A673 (cell line): Measurements from ENCODE around the gene RALGAPA2.

Experiments used
- EZH2 ChIP-seq: fragments of 200-600 bp; sonication (generic); IDR thresholded peaks from 2 replicates; pipeline ENCODE4 v1.6.1; 2017; ENCODE audit warnings: borderline replicate concordance, low read depth, mild to moderate bottlenecking, mixed read lengths, antibody characterized with exemption, low read length; ENCODE audit not compliant: poor library complexity, severe bottlenecking
- TF ChIP-seq, protein P1 (sequence below): fragments of 300-800, 200-600 bp; sonication (generic); conservative IDR thresholded peaks from 2 replicates; pipeline ENCODE4 v1.5.1; 2017; ENCODE audit warnings: low read depth, mild to moderate bottlenecking, antibody characterized with exemption, low read length, moderate library complexity, mixed read lengths

DNA sequence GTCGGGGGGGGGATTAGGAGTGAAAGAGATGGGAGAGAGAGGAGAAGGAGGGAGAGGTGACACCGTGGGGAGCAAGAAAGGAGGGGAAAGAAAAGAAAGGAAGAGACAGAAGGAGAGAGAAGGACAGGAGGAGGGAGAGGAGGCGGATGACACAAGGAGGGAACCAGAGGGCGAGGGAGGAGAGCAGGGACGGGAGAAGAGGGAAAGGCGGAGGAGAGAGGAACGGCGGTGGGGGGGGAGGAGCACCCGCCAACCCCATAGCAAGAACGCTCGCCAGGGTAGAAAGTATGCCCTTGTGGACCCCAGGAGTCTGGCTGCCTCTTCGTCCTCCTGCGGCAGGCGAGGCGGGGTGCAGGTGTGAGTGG, 349.0 kb downstream of the RALGAPA2 start:
- TF ChIP-seq EZH2 = no peak
- TF ChIP-seq, protein P1, sequence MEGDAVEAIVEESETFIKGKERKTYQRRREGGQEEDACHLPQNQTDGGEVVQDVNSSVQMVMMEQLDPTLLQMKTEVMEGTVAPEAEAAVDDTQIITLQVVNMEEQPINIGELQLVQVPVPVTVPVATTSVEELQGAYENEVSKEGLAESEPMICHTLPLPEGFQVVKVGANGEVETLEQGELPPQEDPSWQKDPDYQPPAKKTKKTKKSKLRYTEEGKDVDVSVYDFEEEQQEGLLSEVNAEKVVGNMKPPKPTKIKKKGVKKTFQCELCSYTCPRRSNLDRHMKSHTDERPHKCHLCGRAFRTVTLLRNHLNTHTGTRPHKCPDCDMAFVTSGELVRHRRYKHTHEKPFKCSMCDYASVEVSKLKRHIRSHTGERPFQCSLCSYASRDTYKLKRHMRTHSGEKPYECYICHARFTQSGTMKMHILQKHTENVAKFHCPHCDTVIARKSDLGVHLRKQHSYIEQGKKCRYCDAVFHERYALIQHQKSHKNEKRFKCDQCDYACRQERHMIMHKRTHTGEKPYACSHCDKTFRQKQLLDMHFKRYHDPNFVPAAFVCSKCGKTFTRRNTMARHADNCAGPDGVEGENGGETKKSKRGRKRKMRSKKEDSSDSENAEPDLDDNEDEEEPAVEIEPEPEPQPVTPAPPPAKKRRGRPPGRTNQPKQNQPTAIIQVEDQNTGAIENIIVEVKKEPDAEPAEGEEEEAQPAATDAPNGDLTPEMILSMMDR = no peak
